Erythroblast (primary cell): ENCODE measurements around the gene CDYL.

Experiments
- DNase-seq, 2 experiments: peaks; one replicate each; lab custom pipeline; 2025; lab: John Stamatoyannopoulos, UW
- GATA1 ChIP-seq: IDR thresholded peaks from 2 replicates; pipeline ENCODE4 v1.6.1; 2011; ENCODE audit warnings: low read depth, mild to moderate bottlenecking, control low read depth, low read length, moderate library complexity
- POLR2A ChIP-seq: IDR thresholded peaks from 2 replicates; pipeline ENCODE4 v1.6.1; 2011; ENCODE audit warnings: mild to moderate bottlenecking, low read length

CDYL gene, protein sequence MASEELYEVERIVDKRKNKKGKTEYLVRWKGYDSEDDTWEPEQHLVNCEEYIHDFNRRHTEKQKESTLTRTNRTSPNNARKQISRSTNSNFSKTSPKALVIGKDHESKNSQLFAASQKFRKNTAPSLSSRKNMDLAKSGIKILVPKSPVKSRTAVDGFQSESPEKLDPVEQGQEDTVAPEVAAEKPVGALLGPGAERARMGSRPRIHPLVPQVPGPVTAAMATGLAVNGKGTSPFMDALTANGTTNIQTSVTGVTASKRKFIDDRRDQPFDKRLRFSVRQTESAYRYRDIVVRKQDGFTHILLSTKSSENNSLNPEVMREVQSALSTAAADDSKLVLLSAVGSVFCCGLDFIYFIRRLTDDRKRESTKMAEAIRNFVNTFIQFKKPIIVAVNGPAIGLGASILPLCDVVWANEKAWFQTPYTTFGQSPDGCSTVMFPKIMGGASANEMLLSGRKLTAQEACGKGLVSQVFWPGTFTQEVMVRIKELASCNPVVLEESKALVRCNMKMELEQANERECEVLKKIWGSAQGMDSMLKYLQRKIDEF

DNA sequence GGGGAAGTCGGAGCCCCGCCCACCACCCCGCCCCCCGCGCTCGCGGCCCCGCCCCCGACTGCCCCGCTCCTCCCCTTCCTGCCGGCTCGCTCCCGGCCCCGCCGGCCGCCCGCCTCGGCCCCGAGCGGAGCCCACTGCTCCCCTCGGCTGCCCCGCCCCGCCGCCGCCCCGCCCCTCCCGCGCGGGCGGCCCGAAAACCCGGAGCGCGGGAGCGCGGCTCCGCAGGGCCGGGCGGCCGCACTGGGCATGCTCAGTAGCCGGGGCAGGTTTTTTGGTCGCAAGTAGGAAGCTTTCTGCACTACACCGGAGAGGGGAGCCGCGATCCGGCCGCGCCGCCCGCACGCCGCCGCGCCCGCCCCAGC, at the start of gene CDYL:
CDYL (plus strand) TSS at position 274 of the 362 bp plus-strand sequence. CDS start 380 bp downstream, outside the sequence.
- peak; percentile 93 to 97 for DNase-seq
- no peak for TF ChIP-seq GATA1
- no peak for TF ChIP-seq POLR2A

GRCh38 chr6:4726645-4727044, 49.6 kb upstream of the CDYL start:
- TF ChIP-seq GATA1 (no peak), POLR2A (no peak)
- peak in 1 of 2 experiments; percentile 61 for DNase-seq

- no peak for TF ChIP-seq POLR2A
- DNase-seq = peak; percentile 82 to 83
These were observed 49.0 kb upstream of the CDYL start for GRCh38 chr6:4727217-4727616.

DNA sequence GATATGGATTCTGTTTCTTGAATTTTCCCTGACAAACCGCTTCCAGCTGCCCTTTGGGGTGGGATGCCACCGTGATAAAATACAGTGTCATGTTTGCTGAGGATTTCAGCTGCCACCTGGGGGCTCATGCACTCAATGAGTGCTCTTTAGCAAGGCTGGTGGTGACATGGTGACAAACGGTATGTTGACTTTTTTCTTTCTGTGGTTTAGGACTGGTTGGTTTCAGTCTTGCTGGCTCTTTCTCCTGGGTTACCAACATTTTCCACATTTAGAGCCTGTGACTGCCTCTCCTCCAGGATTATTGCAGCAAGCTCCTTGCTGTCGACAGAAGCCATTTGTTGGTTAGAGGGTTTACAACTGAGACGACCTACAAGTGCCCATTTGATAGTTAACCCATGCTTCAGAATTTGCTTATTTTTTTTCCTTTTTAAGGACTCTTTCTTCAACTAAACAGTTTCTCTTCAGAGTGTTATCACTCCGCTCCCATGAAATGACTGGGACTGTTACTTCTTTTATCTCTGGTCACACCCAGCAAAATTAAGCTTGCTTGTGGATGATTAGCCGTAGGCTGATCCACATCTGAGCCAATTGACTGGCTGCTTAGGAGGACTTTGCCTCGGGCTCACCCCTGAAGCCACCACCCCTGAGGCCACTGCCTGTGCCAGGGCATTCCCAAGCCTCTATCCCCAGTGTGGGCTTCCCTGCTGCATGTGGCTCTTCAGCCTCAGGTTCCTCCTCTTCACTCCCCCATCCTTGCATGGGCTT, 48.4 kb upstream of the CDYL start:
- peak; percentile 93 to 98 for DNase-seq
- TF ChIP-seq POLR2A (peak; percentile 75), GATA1 (peak; percentile 36)

- TF ChIP-seq POLR2A (no peak), GATA1 (no peak)
- DNase-seq = peak in 1 of 2 experiments; percentile 54
These were observed 47.8 kb upstream of the CDYL start for GRCh38 chr6:4728436-4728769.

DNA sequence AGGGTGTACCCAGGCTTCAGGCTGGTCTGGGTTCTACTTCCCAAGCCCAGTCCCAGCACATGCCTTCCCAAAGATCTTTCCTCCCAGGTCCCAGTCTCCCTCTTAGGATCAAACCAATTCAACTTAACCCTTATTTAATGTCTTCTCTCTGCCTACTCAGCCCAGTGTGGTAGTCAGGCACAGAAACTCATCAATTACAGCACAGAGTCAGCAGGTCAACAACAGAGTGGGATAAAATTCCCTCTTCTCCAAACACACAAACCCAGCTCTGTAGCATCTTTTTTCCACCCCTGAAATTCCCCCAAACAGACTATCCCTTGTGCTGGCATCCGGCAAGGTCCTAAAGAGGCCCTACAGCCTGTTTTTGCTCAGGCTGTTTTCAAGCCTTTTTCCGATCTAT, 47.3 kb upstream of the CDYL start:
- no peak for DNase-seq
- TF ChIP-seq GATA1 (no peak), POLR2A (no peak)

GRCh38 chr6:4731996-4732395, 44.2 kb upstream of the CDYL start:
- DNase-seq = no peak
- no peak for TF ChIP-seq POLR2A
- TF ChIP-seq GATA1 = no peak

DNA sequence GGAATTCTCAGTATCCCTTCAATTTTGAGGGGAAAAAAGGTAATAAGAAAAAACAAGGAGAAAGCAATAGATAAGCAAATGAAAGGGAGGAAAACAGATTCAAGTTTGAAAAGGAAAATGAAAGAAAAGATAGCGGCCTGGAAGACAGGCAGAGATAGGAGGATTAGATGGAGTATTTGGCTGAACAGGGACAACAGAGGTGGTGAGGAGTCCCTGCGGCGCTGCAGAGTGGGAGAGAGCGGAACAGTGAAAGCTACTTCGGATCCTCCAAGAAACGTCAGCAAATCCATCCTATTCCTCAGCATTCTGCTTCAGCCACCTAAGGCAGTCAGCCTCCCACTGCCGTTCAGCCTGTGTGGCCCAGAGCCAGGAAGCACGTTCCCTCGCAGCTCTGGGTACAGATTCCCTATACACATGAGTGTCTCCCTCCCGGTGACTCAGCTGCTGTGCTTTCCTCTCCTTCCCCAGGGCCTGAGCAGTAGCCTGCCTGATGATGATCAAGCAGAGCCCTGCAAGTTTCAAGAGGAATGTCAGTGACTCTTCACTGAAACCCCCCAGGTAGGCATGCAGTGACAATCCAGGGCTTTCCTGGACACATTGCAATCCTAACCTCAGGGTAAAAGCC, 43.4 kb upstream of the CDYL start:
- peak; percentile 63 to 85 for DNase-seq
- TF ChIP-seq GATA1 (no peak), POLR2A (no peak)

DNA sequence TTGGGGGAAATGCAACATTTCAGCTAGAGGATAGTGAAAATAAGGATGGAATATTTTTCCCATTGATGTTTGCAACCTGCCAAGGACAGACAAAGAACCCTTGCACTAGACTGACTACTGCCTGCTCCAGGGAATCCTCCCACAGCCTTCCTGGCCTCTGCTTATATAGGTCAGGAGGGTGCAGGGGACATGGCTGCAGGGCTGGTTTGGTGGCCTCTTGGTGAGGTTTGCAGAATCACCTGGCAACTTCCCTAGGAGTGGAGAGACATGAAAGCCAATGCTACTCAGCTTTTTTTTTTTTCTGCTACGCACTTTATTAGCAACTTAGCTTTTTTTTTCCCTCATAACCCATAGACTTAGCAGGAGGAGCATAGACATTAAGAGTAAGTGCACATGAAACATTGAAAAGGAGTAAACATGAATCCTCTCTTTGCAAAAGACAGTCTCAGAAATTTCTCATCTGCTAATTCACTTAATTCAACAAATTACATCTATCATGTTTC, 39.8 kb upstream of the CDYL start:
- TF ChIP-seq GATA1 (no peak), POLR2A (no peak)

DNA sequence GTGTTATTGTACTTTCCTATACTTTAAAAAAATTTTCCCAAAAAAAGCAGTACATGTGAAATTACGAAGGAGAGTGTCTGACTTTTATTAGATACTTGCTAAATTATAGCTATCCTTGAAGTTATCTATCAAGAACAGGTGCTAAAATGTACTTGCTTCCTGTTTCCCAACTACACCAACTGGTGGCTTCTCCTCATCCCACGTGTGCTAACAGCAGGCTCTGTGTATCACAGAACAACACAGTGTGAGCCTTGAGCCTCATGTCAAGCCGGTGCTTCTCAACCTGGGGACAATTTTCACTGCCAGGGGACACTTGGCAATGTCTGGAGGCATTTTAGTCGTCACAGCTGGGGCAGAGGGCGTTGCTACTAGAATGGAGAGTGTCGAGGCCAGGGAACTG, 36.2 kb upstream of the CDYL start:
- TF ChIP-seq POLR2A = no peak
- TF ChIP-seq GATA1 = no peak
- peak in 1 of 2 experiments; percentile 25 for DNase-seq

More for the DNA sequence above, 39.8 kb upstream of the CDYL start:
- no peak for DNase-seq

DNA sequence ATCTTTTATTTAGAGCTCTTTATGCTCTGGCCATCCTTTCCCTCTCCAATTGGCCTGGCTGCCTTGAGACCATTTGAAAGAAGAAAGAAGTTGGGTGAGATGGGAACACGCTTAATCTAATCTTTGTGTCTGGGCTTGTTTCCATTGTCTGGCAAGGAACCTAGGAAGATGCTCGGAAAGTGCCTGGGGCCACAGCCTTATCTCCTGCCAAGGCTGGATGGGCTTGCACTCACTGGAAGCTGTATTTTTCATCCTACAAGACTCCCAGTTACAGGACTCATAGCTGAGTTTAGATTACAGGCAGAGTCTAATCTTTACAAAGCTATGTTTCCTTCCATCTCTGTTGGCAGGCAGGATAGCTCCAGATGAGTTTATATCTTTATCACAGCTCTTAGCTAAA, 33.1 kb upstream of the CDYL start:
- no peak for TF ChIP-seq GATA1
- no peak for TF ChIP-seq POLR2A
- peak; percentile 19 to 59 for DNase-seq

GRCh38 chr6:4743926-4744325, 32.3 kb upstream of the CDYL start:
- DNase-seq = no peak

DNA sequence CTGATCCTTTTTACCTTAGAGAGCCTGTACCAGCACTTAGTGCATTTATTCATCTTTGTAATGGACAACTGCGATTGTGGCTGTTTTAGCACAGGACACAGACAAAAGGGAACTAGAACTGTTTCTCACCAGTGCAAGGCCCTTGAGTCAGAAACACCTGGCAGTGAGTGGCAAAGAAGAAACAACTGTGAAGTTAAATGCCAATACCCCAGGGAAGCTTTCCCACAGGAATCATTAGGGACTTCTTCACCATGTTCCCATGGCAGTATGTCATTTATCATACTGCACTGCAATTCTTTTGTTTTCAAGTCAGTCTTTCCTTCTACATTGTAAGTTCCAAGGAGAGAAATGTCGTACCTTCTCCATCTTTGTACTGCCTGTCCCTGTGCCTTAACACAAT, 28.6 kb upstream of the CDYL start:
- TF ChIP-seq GATA1 (no peak), POLR2A (no peak)
- DNase-seq = no peak

More at GRCh38 chr6:4743926-4744325, 32.3 kb upstream of the CDYL start:
- TF ChIP-seq GATA1 (no peak), POLR2A (no peak)
